Erythroblast (primary cell): ENCODE results near the gene NOS3.

Source experiments
- GATA1 ChIP-seq: IDR thresholded peaks from 2 replicates; pipeline ENCODE4 v1.6.1; 2011; ENCODE audit warnings: low read depth, mild to moderate bottlenecking, control low read depth, low read length, moderate library complexity
- POLR2A ChIP-seq: IDR thresholded peaks from 2 replicates; pipeline ENCODE4 v1.6.1; 2011; ENCODE audit warnings: mild to moderate bottlenecking, low read length

GRCh38 chr7:151011097-151011409 lies 20.2 kb downstream of the NOS3 start:
- TF ChIP-seq POLR2A: no peak
- TF ChIP-seq GATA1: no peak
